SU-DHL-6 (cell line): ENCODE measurements around the gene PPARGC1A.

Experiments
- H2AFZ ChIP-seq: fragments of 200-600 bp; sonication (generic); 2 replicates; pipeline ENCODE4 v1.6.1; 2014; ENCODE audit warnings: low read depth, mild to moderate bottlenecking, moderate library complexity, mixed read lengths, antibody characterized with exemption, low read length; ENCODE audit not compliant: severe bottlenecking
- H3F3A ChIP-seq: fragments of 200-600 bp; shearing (Covaris generic); 2 replicates; pipeline ENCODE4 v1.6.0; 2016; ENCODE audit warnings: antibody characterized with exemption, mild to moderate bottlenecking; ENCODE audit not compliant: insufficient read depth
- H3K27ac ChIP-seq: fragments of 200-600 bp; sonication (generic); 2 replicates; pipeline ENCODE4 v1.5.1; 2016; ENCODE audit warnings: low read depth, mild to moderate bottlenecking, low read length, moderate library complexity, mixed read lengths
- H3K27me3 ChIP-seq: fragments of 200-600 bp; sonication (generic), shearing (Covaris generic); 2 replicates; pipeline ENCODE4 v1.6.0; 2014; ENCODE audit warnings: mild to moderate bottlenecking, low read length
- H3K36me3 ChIP-seq: fragments of 200-600 bp; sonication (generic); 2 replicates; pipeline ENCODE4 v1.6.1; 2014; ENCODE audit warnings: mild to moderate bottlenecking, low read length, mixed read lengths
- H3K4me2 ChIP-seq: fragments of 300-600, 200-600 bp; shearing (Covaris generic), sonication (generic); 2 replicates; pipeline ENCODE4 v1.6.0; 2014; ENCODE audit warnings: low read length, low read depth, mild to moderate bottlenecking; ENCODE audit not compliant: poor library complexity, severe bottlenecking
- H3K4me3 ChIP-seq: fragments of 200-600 bp; sonication (generic); 2 replicates; pipeline ENCODE4 v1.5.1; 2014; ENCODE audit warnings: antibody characterized with exemption, low read length, mild to moderate bottlenecking, mixed read lengths; ENCODE audit not compliant: insufficient read depth, poor library complexity, severe bottlenecking
- H3K79me2 ChIP-seq: fragments of 200-600 bp; sonication (generic); 2 replicates; pipeline ENCODE4 v1.6.1; 2014; ENCODE audit warnings: mild to moderate bottlenecking, low read length, moderate library complexity; ENCODE audit not compliant: insufficient read depth
- H3K9ac ChIP-seq: fragments of 200-600 bp; sonication (generic); 2 replicates; pipeline ENCODE4 v1.7.0; 2014; ENCODE audit warnings: mild to moderate bottlenecking, low read length
- H3K9me2 ChIP-seq: fragments of 200-600 bp; sonication (generic); replicated peaks from 2 replicates; pipeline ENCODE4 v1.6.1; 2014; ENCODE audit warnings: low read length; ENCODE audit not compliant: insufficient read depth
- H3K9me3 ChIP-seq: fragments of 200-600 bp; sonication (generic); 2 replicates; pipeline ENCODE4 v1.6.1; 2014; ENCODE audit warnings: low read length, mixed read lengths; ENCODE audit not compliant: insufficient read depth
- H4K20me1 ChIP-seq: fragments of 200-600 bp; sonication (generic); 2 replicates; pipeline ENCODE4 v1.6.1; 2014; ENCODE audit warnings: low read depth, mild to moderate bottlenecking, antibody characterized with exemption, low read length, moderate library complexity, mixed read lengths
- EZH2phosphoT487 ChIP-seq: fragments of 200-600 bp; sonication (generic), shearing (Covaris generic); conservative IDR thresholded peaks from 2 replicates; pipeline ENCODE4 v1.6.1; 2018; ENCODE audit warnings: mild to moderate bottlenecking, antibody characterized with exemption, low read length, moderate library complexity, mixed read lengths
- TF ChIP-seq, protein P1 (sequence below): fragments of 200-600 bp; sonication (generic); IDR thresholded peaks from one replicate; pipeline ENCODE4 v1.5.1; 2017; ENCODE audit warnings: antibody characterized with exemption, mild to moderate bottlenecking, low read length, moderate library complexity; ENCODE audit not compliant: insufficient read depth, poor library complexity, severe bottlenecking

Gene PPARGC1A

DNA sequence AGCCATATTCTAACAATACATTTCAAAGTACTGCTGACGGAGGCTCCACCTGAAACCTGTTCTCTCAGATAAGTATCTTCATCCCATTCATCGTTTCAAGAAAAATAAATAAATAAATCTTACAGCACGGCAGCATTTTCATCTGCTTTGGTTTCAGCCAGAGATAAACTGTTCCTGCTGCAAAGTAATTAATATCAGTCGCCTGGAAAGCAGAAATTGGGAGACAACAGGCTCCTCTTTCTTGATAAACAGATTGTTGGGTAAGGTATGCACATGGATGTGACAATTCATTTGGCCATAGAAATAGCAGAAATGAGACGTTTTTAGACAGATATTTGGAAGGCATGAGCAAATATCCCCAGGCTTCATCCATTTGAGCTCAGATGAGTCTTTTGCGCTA is 110.4 kb downstream of the PPARGC1A start:
- Histone ChIP-seq H3K27me3 (no peaks in the 10 kb centered on the region), H3K9me2 (no peaks in the 10 kb centered on the region), H3F3A (no peaks in the 10 kb centered on the region), H4K20me1 (no peaks in the 10 kb centered on the region), H3K4me2 (no peak overlapping the region), H3K9ac (no peak overlapping the region), H3K27ac (no peak overlapping the region), H3K79me2 (no peaks in the 10 kb centered on the region), H2AFZ (no peak overlapping the region), H3K36me3 (no peaks in the 10 kb centered on the region), H3K9me3 (0 out of 2 replicates have a peak, but pooled peaks cover 5% of the 10 kb centered on the region), H3K4me3 (no peak overlapping the region)
- TF ChIP-seq, protein P1, sequence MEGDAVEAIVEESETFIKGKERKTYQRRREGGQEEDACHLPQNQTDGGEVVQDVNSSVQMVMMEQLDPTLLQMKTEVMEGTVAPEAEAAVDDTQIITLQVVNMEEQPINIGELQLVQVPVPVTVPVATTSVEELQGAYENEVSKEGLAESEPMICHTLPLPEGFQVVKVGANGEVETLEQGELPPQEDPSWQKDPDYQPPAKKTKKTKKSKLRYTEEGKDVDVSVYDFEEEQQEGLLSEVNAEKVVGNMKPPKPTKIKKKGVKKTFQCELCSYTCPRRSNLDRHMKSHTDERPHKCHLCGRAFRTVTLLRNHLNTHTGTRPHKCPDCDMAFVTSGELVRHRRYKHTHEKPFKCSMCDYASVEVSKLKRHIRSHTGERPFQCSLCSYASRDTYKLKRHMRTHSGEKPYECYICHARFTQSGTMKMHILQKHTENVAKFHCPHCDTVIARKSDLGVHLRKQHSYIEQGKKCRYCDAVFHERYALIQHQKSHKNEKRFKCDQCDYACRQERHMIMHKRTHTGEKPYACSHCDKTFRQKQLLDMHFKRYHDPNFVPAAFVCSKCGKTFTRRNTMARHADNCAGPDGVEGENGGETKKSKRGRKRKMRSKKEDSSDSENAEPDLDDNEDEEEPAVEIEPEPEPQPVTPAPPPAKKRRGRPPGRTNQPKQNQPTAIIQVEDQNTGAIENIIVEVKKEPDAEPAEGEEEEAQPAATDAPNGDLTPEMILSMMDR, result no peak
- no peak for TF ChIP-seq EZH2phosphoT487

DNA sequence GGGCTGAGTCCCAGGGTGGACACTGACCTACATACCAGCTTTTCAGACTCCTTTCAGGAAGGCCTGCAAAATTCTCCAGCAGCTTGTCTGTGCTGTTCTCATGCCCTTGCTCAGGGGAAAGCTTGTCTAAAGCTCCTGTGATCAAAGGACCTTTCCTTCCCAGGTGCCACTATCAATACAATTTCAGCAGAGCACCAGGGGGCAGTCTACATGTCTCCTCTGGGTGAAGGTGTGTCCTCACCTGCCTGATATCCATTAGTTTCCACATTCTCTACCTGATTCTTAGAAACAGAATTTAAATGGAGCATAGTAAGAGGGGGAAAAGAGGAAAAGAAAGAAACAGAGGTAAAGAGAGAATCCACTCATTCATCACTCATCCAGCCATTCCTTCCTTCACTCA is 114.2 kb downstream of the PPARGC1A start:
- Histone ChIP-seq H3K9ac (no peak overlapping the region), H3K27ac (no peak overlapping the region), H2AFZ (no peak overlapping the region), H3F3A (no peaks in the 10 kb centered on the region), H3K4me2 (no peak overlapping the region), H3K36me3 (no peaks in the 10 kb centered on the region), H3K4me3 (no peak overlapping the region), H3K9me3 (no peaks in the 10 kb centered on the region), H4K20me1 (no peaks in the 10 kb centered on the region), H3K79me2 (no peaks in the 10 kb centered on the region), H3K9me2 (no peaks in the 10 kb centered on the region), H3K27me3 (no peaks in the 10 kb centered on the region)
- no peak for TF ChIP-seq EZH2phosphoT487
- TF ChIP-seq, protein P1, result no peak

DNA sequence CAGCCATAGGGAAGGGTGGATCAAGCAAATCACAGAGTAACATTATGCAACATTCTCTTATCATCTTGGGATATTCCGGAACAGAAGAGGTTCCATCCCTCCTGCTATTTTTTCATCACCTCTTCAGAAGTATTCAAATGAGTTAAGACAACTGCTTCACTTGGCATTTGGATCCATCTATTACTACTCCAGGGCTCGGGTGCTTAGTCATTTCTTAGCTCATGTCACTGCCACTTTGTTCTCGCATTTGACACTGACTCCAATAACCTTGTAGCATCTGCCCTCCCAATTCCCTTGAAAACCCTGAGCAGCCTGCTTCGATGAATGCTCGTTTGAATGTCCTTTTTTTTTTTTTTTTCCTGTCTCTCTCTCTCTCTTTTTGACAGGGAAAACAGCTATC is 114.9 kb downstream of the PPARGC1A start:
- H3K79me2 ChIP-seq, result no peaks in the 10 kb centered on the region
- no peaks in the 10 kb centered on the region for H3K9me2 ChIP-seq
- no peaks in the 10 kb centered on the region for H3K36me3 ChIP-seq
- H3K9ac ChIP-seq, result no peak overlapping the region
- H2AFZ ChIP-seq, result no peak overlapping the region
- no peaks in the 10 kb centered on the region for H3F3A ChIP-seq
- no peak overlapping the region for H3K4me3 ChIP-seq
- TF ChIP-seq EZH2phosphoT487, result no peak
- TF ChIP-seq, protein P1, result no peak
- H3K27ac ChIP-seq, result no peak overlapping the region
- H3K4me2 ChIP-seq, result no peak overlapping the region
- no peaks in the 10 kb centered on the region for H3K9me3 ChIP-seq
- H4K20me1 ChIP-seq, result no peaks in the 10 kb centered on the region
- no peaks in the 10 kb centered on the region for H3K27me3 ChIP-seq
